ENCODE measurements around the gene GMPPB.

Gene GMPPB

GRCh38 chr3:49727924-49728361, 4.2 kb upstream of the GMPPB start:
- no peak for DNase-seq

- no peak for DNase-seq
Observed at GRCh38 chr3:49727154-49727923, 3.6 kb upstream of the GMPPB start.

- DNase-seq: no peak
Observed at GRCh38 chr3:49725906-49726681, 2.3 kb upstream of the GMPPB start.

- DNase-seq: no peak
Observed at GRCh38 chr3:49724586-49724985, 835 bp upstream of the GMPPB start.

- DNase-seq: no peak
Observed at GRCh38 chr3:49723296-49723627, 489 bp downstream of the GMPPB start.

- DNase-seq: no peak
Observed at GRCh38 chr3:49722896-49723295, 855 bp downstream of the GMPPB start.

- DNase-seq: no peak
Observed at GRCh38 chr3:49721896-49722781, 1.6 kb downstream of the GMPPB start.

- no peak for DNase-seq
Observed at GRCh38 chr3:49721596-49721895, 2.2 kb downstream of the GMPPB start.

- no peak for DNase-seq
Observed at GRCh38 chr3:49720855-49721595, 2.7 kb downstream of the GMPPB start.

GRCh38 chr3:49719214-49719884, 4.4 kb downstream of the GMPPB start, which contains the start of gene AMIGO3:
Gene AMIGO3, minus strand, starts transcription at chr3:49719684. Its CDS starts 219 bp downstream, at chr3:49719465.
- peak; percentile 72 for DNase-seq

- no peak for DNase-seq
Observed at GRCh38 chr3:49718858-49719213, 4.9 kb downstream of the GMPPB start.

- no peak for DNase-seq
Observed at GRCh38 chr3:49717959-49718857, 5.5 kb downstream of the GMPPB start.

GRCh38 chr3:49717211-49717958, 6.4 kb downstream of the GMPPB start:
- DNase-seq: no peak

- DNase-seq: no peak
Observed at GRCh38 chr3:49716691-49717210, 7.0 kb downstream of the GMPPB start.

GRCh38 chr3:49716169-49716568, 7.6 kb downstream of the GMPPB start:
- no peak for DNase-seq

GRCh38 chr3:49715611-49716121, 8.1 kb downstream of the GMPPB start:
- no peak for DNase-seq

- no peak for DNase-seq
Observed at GRCh38 chr3:49714728-49715550, 8.8 kb downstream of the GMPPB start.

GRCh38 chr3:49713336-49714105, 10.2 kb downstream of the GMPPB start:
- no peak for DNase-seq
